Measurements from ENCODE around the gene GPN3.
A peak's percentile ranks its signal among the peaks of the same experiment; 100 is the strongest.
"Not testable (repeated sequence)": the region's sequence is repeated elsewhere in the genome, so short reads cannot be mapped to it uniquely, and the experiment has no call there.

GPN3 gene

DNA sequence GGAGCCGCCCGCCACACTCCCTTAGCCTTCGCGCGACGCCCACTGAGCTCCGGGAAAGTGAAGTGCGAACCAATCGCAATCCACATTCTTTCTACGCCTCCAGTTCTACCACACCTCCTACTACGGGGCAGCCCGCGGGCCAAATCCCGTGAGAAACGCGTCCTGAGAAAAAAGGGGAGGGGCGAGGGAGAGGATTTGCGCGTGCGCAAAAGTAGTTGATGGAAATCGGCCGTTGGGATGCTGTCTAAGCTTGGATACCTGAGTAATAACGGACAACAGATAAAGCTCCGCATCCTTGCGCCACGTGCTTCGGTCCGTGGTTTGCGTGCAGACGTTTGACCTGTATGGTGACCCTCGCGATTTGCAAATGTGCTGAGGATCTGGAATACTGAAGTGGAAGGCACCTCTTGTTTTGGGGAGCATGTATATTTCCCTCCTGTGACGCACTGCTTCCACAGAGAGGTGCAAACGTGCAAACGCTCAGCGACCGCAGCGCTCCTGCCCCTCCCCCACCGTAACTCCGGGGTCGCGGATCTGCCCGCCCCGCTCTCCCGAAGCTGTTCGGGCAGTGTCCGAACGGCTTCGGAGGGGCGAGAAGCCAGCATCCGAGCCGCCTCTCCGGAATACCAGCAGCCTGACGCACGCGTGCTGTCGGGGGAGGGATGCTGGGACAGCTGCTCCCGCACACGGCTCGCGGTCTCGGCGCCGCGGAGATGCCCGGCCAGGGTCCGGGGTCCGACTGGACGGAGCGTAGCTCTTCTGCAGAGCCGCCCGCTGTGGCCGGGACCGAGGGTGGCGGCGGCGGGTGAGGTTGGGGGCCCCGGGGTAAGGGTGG is at the start of gene GPN3, which contains the start of gene FAM216A:
Gene GPN3 (minus strand): TSS at position 44 of the 835 bp plus-strand sequence. CDS start 54 bp downstream, outside the sequence.
Gene FAM216A (plus strand): TSS at position 632 of the 835 bp plus-strand sequence. CDS start 31 bp downstream, at position 663.
- DNase-seq: peak; percentile 98

DNA sequence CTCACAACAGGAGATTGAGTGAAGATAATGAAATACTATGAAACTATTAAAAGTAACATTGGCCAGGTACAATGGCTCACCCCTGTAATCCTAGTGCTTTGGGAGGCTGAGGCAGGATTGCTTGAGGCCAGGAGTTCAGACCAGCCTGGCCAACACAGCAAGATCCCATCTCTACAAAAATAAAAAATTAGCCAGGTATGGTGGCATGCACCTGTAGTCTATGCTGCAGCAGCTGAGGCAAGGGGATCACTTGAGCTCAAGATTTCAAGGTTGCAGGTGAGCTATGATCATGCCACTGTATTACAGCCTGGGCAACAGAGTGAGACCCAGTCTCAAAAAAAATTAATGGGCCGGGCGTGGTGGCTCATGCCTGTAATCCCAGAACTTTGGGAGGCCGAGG is 48.9 kb upstream of the GPN3 start:
- DNase-seq: no peak

DNA sequence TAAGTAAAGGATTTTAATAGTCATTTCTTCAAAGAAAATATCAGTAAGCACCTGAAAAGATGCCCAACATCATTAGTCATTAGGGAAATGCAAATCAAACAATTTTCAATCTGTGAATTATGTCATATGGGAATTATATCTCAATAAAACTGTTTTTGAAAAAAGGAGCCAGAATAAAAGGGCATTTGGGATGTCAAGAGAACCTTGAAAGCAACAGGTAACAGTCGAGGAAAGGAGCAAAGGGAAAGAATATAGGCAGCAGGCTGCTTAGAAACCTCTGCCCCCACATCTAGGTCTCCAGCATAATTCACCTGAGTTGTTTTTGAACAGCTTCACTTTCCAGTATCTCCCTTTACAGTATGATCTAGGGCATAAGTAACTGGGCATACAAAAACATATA is 46.3 kb upstream of the GPN3 start:
- no peak for DNase-seq

DNA sequence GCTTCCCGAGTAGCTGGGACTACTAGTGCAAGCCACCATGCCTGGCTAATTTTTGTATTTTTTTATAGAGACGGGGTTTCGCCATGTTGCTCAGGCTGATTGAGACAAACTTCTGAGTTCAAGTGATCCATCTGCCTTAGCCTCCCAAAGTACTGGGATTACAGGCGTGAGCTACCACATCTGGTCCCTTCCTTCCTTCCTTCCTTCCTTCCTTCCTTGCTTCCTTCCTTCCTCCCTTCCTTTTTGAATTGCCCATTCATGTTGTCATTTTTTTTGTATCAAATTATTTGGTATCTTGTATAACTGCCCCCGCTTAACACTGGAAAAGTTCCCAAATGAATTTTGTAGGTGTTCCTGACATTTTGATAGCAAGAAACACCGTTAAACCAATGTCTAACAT is 45.8 kb upstream of the GPN3 start:
- DNase-seq: no peak

DNA sequence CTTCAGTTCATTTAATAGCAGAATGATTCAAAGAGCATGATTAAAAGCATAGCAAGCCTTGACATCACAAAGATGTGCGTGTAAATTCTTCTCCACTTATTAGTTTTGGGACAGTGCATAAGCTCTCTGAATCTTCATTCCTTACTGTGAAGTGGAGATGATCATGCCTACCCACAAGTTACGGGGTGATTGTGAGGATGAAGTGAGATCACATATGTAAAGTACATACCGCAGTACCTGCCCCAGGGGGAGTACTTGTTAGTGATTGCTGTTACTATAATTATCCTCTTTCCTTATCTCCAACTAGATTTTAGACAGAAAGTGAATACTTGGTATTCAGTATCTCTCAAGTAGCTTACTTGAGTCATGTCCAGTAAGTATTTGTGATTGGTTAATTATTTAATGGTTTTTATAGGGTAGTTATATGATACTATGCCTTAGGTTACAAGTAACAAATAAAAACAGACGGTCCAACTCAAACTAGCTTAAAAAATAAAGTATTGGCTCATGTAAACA is 40.1 kb upstream of the GPN3 start:
- no peak for DNase-seq

DNA sequence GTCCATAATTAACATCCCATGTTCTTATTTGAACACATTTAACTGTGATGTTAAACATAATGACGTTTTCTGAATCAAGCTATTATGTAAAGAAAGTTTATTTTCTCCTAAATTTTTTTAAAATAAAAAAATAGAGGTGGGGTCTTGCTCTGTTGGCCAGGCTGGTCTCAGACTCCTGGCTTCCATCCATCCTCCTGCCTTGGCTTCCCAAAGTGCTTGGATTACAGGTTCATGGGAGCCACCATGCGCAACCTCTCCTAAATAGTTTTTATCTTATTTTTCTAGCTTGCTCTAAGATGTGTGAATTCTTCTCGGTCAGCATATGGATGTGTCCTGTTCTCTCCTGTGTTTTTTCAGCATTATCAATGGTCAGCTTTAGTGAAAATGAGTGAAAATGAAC is 37.3 kb upstream of the GPN3 start:
- DNase-seq: no peak

DNA sequence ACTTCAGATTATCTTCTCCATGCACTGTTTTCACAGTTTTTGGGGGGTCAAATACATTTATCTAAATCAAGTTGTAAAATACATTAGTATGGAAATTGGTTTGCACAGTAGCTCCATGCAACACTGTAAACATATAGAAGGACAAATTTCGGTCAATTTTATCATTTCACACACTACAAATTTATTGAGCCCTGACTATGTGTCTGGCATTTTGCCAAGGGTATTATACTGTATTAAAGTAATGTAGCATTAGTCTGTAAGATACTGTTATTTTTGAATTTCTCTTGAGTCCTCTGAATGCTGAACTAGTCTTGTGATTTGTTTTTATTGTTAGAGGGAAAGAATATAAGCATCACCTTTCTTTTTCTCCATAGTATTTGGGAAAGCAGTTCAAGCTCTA is 35.4 kb upstream of the GPN3 start:
- no peak for DNase-seq

DNA sequence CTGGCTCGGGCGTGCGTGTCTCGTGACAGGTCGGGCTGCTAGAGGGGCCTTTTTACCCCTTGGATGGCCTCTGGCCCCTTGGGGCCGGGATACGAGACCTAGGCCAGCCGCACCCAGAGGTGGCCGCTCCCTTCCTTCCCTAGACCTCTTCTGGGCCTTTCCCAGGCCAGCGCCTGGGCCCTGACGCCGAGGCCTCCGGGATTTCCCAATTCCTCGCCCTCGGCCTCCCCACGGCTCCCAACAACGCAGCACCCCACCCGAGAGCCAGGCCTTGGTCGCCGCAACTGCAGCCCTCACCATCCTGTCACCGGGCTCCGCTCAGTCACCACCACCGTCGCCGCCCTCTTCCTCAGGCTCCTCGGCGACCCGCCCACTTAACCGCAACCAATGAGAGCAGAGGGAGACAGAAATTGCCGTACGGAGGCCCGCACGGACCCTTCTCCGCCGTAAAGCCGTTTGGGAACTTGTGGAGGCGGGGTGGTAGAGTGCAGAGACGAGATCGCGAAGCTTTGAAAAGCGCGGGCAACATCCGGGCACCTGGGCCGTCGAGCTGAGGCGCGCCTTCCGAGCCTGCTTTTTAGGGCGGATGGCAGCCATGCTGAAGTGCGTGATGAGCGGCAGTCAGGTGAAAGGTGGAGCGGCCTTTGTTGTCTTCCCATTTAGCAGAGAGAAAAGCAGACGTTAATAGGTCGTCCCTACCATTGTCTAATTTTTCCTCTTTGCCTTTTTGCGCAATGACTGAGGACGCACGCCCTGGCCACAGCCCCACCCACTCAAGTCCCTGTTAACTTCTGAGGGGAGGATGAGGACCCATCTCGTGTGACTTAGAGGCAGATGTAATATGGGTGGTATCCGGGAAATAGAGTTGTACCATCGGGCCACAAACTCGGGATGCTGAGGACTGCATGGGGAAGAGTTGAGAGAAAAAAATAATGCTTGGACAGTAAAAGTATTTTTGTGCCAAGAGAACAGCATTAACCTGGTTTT is 34.0 kb upstream of the GPN3 start, which contains the start of the genes RAD9B and VPS29:
Gene RAD9B (plus strand): TSS at position 580 of the 987 bp plus-strand sequence. CDS start 7 bp downstream, at position 587.
Gene VPS29 (minus strand): TSS at position 360 of the 987 bp plus-strand sequence. CDS start 60 bp downstream, at position 300.
- peak; percentile 99 for DNase-seq

DNA sequence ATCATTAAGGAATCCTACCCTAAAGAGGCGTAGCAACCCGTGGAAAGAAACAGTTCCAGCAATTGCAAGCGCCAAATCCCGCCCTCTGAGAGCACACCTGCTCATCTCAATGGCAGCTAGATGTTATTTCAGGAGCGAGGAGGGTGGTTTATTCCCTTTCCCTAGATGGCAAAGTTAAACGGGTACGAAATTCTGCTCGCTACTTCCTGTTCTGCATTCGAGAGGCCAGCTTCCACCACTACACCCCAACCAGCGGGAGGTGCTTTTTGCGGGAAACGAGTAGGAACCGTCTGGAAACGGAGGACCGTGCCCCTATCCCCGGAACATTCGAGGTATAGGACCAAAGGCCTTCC is 33.3 kb upstream of the GPN3 start:
- peak; percentile 54 for DNase-seq

DNA sequence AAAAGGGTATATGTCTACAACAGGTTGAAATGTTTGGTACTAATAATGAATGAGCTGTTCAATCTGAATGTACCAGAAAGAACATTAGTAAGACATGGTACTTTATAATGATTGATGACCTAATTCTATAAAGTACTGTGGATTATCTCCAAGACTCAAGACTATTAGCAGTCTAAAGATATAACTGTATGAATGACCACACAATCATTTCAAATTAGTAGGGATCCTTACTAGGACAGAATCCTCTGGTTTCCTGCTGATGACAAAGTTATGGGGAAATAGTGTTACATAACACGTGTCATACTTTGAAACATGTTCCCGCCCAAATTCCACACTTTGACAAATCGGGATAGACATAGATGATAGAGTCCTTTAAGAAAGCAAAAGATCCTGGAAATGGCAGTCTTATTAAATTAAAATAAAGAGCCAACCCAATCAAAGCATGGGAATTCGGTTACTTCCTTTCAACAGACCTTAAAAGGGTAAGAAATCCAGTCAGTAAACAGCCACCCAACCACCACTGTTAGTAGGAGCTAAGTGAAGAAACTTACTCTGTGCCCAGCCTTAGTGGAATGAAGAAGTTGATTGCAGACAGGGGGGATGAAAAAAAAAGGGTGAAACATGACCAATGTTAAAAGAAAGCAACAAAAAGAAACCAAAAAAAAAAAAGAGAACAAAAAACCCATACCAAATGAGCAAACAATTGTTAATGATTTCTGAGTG is 31.1 kb upstream of the GPN3 start:
- DNase-seq: no peak

DNA sequence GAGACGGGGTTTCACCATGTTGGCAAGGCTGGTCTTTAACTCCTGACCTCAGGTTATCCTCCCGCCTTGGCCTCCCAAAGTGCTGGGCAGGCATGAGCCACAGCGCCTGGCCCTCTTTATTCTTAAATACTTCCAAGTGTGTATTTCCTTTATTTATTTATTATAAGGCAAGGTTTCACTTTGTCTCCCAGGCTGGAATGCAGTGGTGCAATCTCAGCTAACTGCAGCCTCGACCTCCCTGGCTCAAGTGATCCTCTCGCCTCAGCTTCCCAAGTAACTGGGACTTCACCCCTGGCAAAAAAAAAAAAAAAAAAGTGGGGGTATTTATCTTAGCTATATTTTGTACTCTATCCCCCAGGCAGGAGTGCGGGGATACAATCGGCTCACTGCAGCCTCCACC is 7.4 kb upstream of the GPN3 start:
- DNase-seq: no peak

DNA sequence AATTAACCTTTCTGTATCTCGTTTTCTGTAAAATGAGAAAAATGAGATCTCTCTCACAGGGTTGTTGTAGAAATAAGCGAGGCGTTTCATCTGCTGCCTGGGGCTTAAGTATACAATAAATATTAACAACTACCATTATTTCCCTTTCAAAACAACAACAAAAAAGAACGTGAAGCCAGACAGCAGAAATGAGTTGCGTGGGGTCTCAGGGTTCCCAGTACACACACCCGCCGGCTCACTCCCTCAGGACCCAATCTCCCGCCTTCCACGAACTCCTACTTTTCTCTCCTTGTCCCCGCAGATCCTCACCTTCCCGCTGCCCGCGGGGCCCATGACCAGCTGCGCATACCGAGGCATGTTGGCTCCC is 227 bp downstream of the GPN3 start:
- DNase-seq: no peak

DNA sequence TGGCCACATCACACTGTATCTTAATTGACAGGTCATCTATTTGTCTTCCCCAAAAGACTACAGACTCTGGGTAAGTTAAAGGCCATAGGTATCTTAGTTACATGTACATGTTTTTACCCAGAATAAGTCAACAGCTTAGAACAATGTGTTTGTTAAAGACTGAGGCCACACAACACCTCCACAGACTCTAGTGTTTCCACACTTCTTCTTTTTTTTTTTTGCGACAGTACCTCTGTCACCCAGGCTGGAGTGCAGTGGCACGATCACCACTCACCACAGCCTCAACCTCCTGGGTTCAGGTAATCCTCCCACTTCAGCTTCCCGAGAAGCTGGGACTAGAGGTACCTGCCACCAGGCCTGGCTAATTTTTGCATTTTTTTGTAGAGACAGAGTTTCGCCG is 1.3 kb downstream of the GPN3 start:
- no peak for DNase-seq

DNA sequence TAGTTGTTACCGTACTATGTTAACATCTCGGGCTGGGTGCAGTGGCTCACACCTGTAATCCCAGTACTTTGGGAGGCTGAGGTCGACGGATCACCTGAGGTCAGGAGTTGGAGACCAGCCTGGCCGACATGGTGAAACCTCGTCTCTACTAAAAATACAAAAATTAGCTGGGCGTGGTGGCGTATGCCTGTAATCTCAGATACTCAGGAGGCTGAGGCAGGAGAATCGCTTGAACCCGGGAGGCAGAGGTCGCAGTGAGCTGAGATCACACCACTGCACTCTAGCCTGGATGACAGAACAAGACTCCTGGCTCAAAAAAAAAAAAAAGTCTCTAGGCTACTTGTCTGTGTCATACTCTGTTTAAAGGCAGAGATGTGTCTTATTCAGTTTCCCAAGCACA is 2.3 kb downstream of the GPN3 start:
- DNase-seq: not testable (repeated sequence)

DNA sequence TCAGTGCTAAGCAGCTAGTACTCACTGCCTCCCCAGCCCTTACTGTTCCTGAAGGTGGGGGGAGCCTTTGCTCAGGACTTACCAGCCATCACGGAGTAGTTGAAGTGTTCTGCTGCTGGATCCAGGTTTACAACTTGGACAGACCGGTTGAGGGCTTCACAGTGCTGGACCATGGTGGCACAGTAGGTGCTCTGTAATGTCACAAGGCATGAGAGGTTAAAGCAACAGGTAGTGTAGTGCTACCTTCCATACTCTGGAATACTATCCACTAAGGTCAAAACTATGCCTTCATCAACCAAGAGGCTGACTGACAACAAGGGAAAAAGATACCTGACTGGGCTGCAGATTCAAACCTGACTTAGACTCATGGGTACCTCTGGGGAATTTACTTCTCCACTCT is 3.0 kb downstream of the GPN3 start:
- DNase-seq: no peak

DNA sequence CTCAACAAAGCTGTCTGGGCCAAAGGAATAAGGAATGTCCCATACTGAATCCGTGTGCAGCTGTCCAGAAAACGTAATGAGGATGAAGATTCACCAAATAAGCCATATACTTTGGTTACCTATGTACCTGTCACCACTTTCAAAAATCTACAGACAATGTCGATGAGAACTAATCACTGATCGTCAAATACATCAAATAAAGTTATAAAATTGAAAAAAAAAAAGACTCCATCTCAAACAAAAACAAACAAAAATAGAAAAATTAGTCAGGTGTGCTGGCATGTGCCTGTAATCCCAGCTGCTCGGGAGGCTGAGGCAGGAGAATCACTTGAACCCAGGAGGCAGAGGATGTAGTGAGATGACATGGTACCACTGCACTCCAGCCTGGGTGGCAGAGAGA is 6.9 kb downstream of the GPN3 start:
- DNase-seq: not testable (repeated sequence)

DNA sequence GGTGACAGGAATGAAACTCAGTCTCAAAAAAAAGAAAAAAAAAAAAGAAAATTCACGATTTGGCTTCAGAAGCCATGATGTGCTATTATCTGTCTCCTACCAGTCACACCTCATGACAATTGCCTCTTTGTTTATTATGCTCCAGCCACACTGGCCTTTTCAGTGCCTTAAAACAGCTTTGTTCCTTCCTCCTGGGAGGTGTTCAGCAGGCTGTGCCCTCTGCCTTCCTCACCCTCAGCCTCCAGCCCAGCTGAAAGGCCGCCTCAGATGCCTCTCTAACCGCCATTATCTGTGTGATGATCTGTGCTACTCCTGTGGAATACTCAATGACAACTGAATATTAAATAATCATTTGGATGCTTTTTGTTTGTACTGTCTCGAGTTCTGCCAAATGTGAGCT is 9.3 kb downstream of the GPN3 start:
- DNase-seq: no peak

DNA sequence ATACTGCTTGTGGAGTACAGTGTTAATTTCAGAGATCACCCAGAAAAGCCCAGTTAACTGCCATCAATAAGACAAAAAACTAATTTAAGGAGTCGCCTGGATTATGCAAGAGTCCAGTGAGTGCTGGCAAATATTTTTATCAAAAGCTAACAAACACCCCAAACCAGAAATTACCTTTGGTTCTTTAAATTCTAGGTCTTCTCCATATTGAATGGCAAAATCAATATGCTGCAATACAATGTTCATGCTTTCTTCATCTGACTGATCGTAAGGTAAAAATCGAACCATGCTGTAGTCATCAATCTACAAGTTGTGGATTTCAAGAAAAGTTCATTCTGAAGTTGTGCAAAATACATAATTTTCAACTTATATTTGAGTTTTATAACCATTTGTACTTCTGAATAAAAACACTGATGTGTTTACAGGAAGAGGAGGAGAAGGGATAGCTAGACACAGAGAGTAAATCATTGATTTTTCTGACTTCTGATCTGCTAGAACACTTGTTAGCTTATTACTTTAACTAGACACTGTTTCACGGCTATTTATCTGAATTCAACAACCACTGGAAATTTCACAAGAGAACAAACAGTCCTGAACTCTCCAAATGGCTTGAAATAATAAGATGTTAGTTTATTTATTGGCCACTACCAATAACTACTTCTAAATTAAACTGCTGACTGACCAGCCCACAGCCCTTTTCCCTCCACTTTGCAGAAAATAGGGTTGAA is 14.3 kb downstream of the GPN3 start:
- DNase-seq: no peak

DNA sequence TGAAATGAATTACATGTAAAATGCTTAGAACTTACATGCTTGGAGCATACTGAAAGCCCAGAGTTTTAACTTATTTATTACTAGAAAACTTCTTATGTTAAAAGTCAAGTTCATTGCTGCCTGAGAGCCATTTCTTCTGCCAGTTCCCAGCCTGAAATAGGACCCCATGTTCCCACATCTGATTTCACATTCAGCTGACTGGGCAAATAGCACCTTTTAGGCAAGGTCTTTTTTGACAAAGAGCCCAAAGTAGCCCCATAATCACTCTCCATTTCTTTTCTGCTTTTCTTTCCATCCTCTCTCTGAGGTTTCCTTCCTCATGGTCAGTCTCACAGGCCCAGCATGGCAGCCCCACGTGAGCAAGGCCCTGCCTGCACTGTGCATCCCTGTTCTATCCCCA is 16.8 kb downstream of the GPN3 start:
- no peak for DNase-seq

DNA sequence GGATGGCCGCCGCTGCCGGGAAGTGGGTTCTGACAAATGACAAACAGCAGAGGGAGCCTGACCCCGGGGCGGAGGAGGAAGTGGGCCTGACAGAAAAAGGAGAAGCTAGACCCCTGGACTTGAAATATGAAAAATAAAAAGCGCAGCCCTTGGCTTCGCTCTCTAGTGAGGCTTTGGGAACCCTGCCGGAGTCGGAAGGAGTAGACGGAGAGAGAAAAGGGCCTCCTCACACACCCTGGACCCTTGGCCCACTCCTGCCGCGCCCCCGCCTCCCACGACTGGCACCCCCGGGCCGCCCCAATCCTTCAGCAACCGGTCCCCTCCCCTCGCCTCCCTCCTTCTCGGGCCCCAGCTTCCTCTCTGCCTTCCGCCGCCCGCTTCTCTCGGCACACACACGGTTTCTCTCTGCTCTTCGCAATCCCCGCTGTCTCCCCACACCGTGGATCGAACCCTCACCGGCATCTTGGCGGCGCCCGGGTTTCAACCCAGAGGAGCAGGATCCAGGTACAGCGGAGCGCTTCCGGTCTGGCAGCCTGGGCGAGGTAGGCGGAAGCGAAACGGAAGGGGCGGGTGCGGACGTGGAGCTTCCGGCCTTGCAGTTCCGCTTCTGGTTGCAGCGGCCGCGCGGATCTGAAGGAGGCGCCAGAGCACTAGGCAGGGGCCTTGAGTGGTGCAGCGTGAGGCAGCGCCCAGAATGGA is 18.1 kb downstream of the GPN3 start, which contains the start of gene ARPC3:
Gene ARPC3 (minus strand): TSS at position 539 of the 699 bp plus-strand sequence. CDS start 77 bp downstream, at position 462.
- peak; percentile 97 for DNase-seq

DNA sequence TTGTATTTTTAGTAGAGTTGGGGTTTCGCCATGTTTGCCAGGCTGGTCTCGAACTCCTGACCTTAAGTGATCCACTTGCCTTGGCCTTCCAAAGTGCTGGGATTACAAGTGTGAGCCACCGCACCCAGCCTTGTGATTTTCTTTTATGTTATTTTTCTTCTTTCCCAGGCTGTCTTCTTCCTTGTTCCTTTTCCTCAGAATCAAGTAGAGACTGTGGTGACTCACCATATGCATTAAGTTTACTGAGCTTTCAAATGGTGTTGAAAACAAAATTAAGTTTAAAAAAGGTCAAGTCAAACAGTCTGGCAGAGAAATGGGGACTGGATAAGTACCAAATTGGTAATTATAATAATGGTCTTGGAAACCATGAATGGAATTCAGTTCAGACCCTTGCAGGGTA is 23.6 kb downstream of the GPN3 start:
- no peak for DNase-seq
